Nephron (organoid): ENCODE measurements around the gene CNTNAP2.

Source experiments
- H3K27ac Mint-ChIP-seq, 3 experiments: 2 replicates each; pipeline ENCODE4 v1.8.0; 2020; ENCODE audit warnings: mixed read lengths in 3 of 3, mild to moderate bottlenecking in 2 of 3, moderate library complexity in 1 of 3
- H3K27me3 Mint-ChIP-seq: 2 replicates; pipeline ENCODE4 v1.8.0; 2021; ENCODE audit warnings: low read depth, mild to moderate bottlenecking, moderate library complexity, mixed read lengths
- H3K36me3 Mint-ChIP-seq: 2 replicates; pipeline ENCODE4 v1.8.0; 2020; ENCODE audit warnings: low read depth, mixed read lengths
- H3K4me1 Mint-ChIP-seq: 2 replicates; pipeline ENCODE4 v1.8.0; 2020; ENCODE audit warnings: mixed read lengths
- H3K4me3 Mint-ChIP-seq, 3 experiments: 2 replicates each; pipeline ENCODE4 v1.8.0; 2020; ENCODE audit warnings: mild to moderate bottlenecking in 3 of 3, mixed read lengths in 3 of 3, moderate library complexity in 2 of 3
- H3K9me3 Mint-ChIP-seq: 2 replicates; pipeline ENCODE4 v1.8.0; 2020; ENCODE audit warnings: mixed read lengths
- CTCF ChIP-seq, 3 experiments: fragments of 200-600 bp; sonication (generic); IDR thresholded peaks; one replicate each; pipeline ENCODE4 v1.5.0; 2021; ENCODE audit warnings: antibody characterized with exemption in 3 of 3; ENCODE audit not compliant: unreplicated experiment in 3 of 3

The CNTNAP2 gene

GRCh38 chr7:148303295-148304082 is 2186.9 kb downstream of the CNTNAP2 start:
- TF ChIP-seq CTCF (IDR thresholded peaks at IDR 0.05; ENCODE audit: unreplicated experiment in 3 of 3), result no peak
- Mint-ChIP-seq H3K9me3 (no peaks in the 10 kb centered on the region), H3K27ac (peak overlapping the region; percentile 63 to 95 (median 91)), H3K36me3 (no peaks in the 10 kb centered on the region), H3K4me3 (peak overlapping the region in 1 of 3 experiments; percentile 19), H3K4me1 (peaks cover 30% of the 10 kb centered on the region), H3K27me3 (peaks cover 3% of the 10 kb centered on the region)

GRCh38 chr7:148304083-148304335 is 2187.4 kb downstream of the CNTNAP2 start:
- Mint-ChIP-seq H3K36me3 (no peaks in the 10 kb centered on the region), H3K9me3 (no peaks in the 10 kb centered on the region), H3K27ac (peak overlapping the region; percentile 63 to 95 (median 91)), H3K27me3 (peaks cover 3% of the 10 kb centered on the region), H3K4me1 (peaks cover 30% of the 10 kb centered on the region), H3K4me3 (peak overlapping the region in 1 of 3 experiments; percentile 19)
- TF ChIP-seq CTCF (IDR thresholded peaks at IDR 0.05; ENCODE audit: unreplicated experiment in 3 of 3), result no peak

GRCh38 chr7:148304456-148304855 is 2187.9 kb downstream of the CNTNAP2 start:
- H3K4me1 Mint-ChIP-seq, result peaks cover 30% of the 10 kb centered on the region
- no peaks in the 10 kb centered on the region for H3K36me3 Mint-ChIP-seq
- H3K27me3 Mint-ChIP-seq, result peaks cover 3% of the 10 kb centered on the region
- no peaks in the 10 kb centered on the region for H3K9me3 Mint-ChIP-seq
- H3K4me3 Mint-ChIP-seq, result no peak overlapping the region
- TF ChIP-seq CTCF (IDR thresholded peaks at IDR 0.05; ENCODE audit: unreplicated experiment in 3 of 3), result no peak
- peak overlapping the region in 1 of 3 experiments; percentile 27 for H3K27ac Mint-ChIP-seq

GRCh38 chr7:148306759-148307158 is 2190.2 kb downstream of the CNTNAP2 start:
- Mint-ChIP-seq H3K9me3 (no peaks in the 10 kb centered on the region), H3K27ac (no peak overlapping the region), H3K36me3 (no peaks in the 10 kb centered on the region), H3K4me3 (no peak overlapping the region), H3K4me1 (peaks cover 30% of the 10 kb centered on the region), H3K27me3 (no peaks in the 10 kb centered on the region)
- no peak for TF ChIP-seq CTCF (IDR thresholded peaks at IDR 0.05; ENCODE audit: unreplicated experiment in 3 of 3)

- TF ChIP-seq CTCF (IDR thresholded peaks at IDR 0.05; ENCODE audit: unreplicated experiment in 3 of 3), result no peak
- Mint-ChIP-seq H3K36me3 (no peaks in the 10 kb centered on the region), H3K9me3 (no peaks in the 10 kb centered on the region), H3K27ac (no peak overlapping the region), H3K4me1 (no peaks in the 10 kb centered on the region), H3K27me3 (peaks cover 8% of the 10 kb centered on the region), H3K4me3 (no peak overlapping the region)
Measured at GRCh38 chr7:148318102-148318811, 2201.7 kb downstream of the CNTNAP2 start.
